Measurements from ENCODE around the gene HLCS. TPM values are rescaled to one million over a fixed set of nuclear protein-coding genes. Genes with fewer than 3 reads are reported as not detected.

HLCS gene
- total RNA-seq, 1 donor from 2014 or later, result 20.2 TPM

DNA sequence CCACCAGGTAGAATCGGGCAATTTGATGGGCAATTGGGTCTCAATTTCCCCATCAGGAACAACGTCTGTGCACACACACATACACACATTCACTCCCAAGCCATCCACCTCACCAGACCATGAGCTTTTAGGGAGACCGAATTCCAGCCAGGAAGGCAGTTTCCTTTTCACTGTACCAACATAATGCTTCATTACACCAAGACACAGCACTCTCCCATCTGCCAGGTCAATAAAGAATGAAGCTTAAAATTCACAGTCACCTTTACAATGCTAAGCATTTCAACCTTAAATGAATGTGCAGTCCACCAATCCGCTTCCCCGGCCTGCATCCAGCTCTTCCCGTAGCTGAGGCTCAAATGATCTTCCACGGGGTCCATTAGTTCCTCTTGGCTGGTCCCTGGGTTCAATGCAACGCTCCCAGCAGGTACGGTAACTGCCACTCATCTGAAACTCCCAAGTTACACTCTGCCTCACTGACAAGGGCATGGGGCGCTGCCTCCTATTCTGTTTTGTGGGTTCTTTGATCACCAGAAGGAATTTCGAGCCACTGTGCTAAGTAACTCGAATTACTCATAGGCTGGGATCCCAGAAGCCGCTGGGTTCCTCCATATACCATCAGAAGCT is 162.5 kb downstream of the HLCS start:
- peaks cover 8% of the 10 kb centered on the region for H3K36me3 Mint-ChIP-seq
- H3K9me3 Mint-ChIP-seq, result peaks cover 8% of the 10 kb centered on the region
- H3K27me3 Mint-ChIP-seq (ENCODE audit: low read depth), result no peaks in the 10 kb centered on the region

GRCh38 chr21:36803051-36803645 is 163.3 kb downstream of the HLCS start:
- Mint-ChIP-seq H3K4me1 (no peaks in the 10 kb centered on the region), H3K4me3 (no peak overlapping the region), H3K9me3 (peaks cover 13% of the 10 kb centered on the region), H3K27ac (no peak overlapping the region), H3K27me3 (ENCODE audit: low read depth) (no peaks in the 10 kb centered on the region), H3K36me3 (peaks cover 10% of the 10 kb centered on the region)
- no peak for TF ChIP-seq CTCF (IDR thresholded peaks at IDR 0.05; ENCODE audit: unreplicated experiment)
- DNase-seq (ENCODE audit: low spot score in 2 of 2, unreplicated experiment in 2 of 2), result no peak

More for the DNA sequence above, 162.5 kb downstream of the HLCS start:
- TF ChIP-seq CTCF (IDR thresholded peaks at IDR 0.05; ENCODE audit: unreplicated experiment), result no peak
- Mint-ChIP-seq H3K27ac (no peak overlapping the region), H3K4me1 (no peaks in the 10 kb centered on the region), H3K4me3 (no peak overlapping the region)
- DNase-seq (ENCODE audit: low spot score in 2 of 2, unreplicated experiment in 2 of 2), result no peak

- H3K4me3 Mint-ChIP-seq, result no peak overlapping the region
- no peak for TF ChIP-seq CTCF (IDR thresholded peaks at IDR 0.05; ENCODE audit: unreplicated experiment)
- peaks cover 33% of the 10 kb centered on the region for H3K9me3 Mint-ChIP-seq
- H3K27me3 Mint-ChIP-seq (ENCODE audit: low read depth), result no peaks in the 10 kb centered on the region
- H3K36me3 Mint-ChIP-seq, result peaks cover 22% of the 10 kb centered on the region
- no peaks in the 10 kb centered on the region for H3K4me1 Mint-ChIP-seq
- DNase-seq (ENCODE audit: low spot score in 2 of 2, unreplicated experiment in 2 of 2), result no peak
- H3K27ac Mint-ChIP-seq, result no peak overlapping the region
These were observed 165.7 kb downstream of the HLCS start for GRCh38 chr21:36800734-36801133.

DNA sequence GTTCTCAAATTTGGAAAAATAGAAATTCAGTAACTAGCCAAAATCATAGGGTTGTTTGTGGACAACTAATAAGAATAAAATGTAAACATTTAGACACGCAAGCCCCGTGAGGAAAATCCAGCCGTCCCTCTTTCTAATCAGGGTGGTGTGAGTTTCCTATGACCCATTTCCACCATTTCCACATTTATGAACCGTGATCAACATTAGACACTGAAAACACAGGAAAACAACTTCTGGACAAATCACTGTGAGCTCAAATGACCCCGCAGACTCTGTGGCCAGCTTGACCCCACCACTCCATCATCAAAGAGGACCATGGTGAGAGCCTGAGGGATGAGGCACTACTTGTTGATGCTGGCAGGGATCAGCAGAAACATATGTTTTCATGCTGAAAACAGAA is 166.6 kb downstream of the HLCS start:
- Mint-ChIP-seq H3K9me3 (peaks cover 35% of the 10 kb centered on the region), H3K36me3 (peaks cover 22% of the 10 kb centered on the region), H3K27ac (no peak overlapping the region), H3K4me3 (no peak overlapping the region), H3K4me1 (no peaks in the 10 kb centered on the region), H3K27me3 (ENCODE audit: low read depth) (no peaks in the 10 kb centered on the region)
- no peak for DNase-seq (ENCODE audit: low spot score in 2 of 2, unreplicated experiment in 2 of 2)
- no peak for TF ChIP-seq CTCF (IDR thresholded peaks at IDR 0.05; ENCODE audit: unreplicated experiment)

GRCh38 chr21:36798491-36798890 is 168.0 kb downstream of the HLCS start:
- H3K4me3 Mint-ChIP-seq, result no peak overlapping the region
- H3K9me3 Mint-ChIP-seq, result peaks cover 38% of the 10 kb centered on the region

More at GRCh38 chr21:36798491-36798890, 168.0 kb downstream of the HLCS start:
- Mint-ChIP-seq H3K27me3 (ENCODE audit: low read depth) (no peaks in the 10 kb centered on the region), H3K4me1 (no peaks in the 10 kb centered on the region), H3K27ac (no peak overlapping the region), H3K36me3 (peaks cover 24% of the 10 kb centered on the region)
- no peak for TF ChIP-seq CTCF (IDR thresholded peaks at IDR 0.05; ENCODE audit: unreplicated experiment)
- DNase-seq (ENCODE audit: low spot score in 2 of 2, unreplicated experiment in 2 of 2), result no peak
